ENCODE measurements around the gene POP5. TPM values are rescaled to one million over a fixed set of nuclear protein-coding genes. Genes with fewer than 3 reads are reported as not detected.
"Not testable (repeated sequence)": the region's sequence is repeated elsewhere in the genome, so short reads cannot be mapped to it uniquely, and the experiment has no call there.

Gene POP5
- total RNA-seq, 1 experiment from 2014 or later: 54.7 TPM

DNA sequence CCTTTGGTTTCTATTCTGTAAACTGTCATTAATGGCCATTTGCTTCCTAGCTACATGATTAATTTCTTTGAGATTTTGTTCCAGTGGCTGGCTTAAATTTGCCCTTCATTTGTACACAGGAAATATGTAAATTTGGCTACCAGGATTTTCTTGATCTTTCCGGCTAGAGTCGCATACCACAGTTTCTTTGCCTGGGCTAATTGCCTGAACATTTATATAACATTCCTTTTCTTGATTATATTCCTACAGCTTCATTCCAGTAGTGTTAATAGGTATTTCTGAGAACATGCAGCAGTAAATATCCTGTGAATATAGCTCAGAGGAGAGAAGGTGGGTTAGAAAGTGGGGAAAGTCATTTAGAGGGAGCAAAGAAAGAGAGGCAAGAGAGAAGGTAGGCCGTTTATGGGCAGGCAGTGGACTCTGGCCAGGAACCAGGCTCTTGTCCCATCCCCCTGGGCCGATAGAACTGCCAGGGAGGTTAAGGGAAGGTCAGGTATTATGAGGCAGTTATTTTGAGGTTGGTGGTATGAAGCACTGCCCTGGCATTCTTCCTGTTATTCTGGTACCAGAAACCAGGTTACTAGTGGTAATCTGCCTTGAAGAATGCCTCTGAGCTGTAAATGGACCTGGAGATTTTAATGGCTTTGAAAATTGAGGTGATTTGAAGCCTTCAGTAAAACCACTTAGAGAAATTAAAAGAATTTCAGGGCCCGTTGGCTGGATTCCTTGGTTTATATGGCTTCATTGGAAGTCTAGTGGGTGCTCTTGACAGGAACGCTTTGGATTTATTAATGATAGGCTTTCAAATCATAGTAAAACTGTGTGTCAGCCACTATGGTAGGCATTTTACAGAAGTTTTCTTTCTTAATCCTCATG lies 42.7 kb downstream of the POP5 start:
- peak; percentile 77 for DNase-seq (ENCODE audit: low spot score)

DNA sequence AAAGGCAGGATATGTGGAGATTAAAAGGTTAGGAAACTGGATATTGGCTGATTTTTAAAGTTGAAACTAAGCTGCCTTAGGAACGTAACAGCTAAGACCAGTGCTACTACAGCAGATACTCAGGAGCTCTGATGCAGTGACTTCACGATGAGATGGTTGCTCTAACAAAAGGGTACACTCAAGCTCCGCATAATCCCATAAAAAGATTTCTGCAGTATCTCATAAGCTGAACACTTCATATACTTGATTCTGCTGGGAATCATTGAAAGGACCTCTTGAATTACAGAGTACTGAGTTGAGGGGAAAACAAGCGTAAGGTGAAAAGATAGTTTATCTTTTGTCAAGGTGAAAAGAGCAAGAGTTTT lies 43.4 kb downstream of the POP5 start:
- no peak for DNase-seq (ENCODE audit: low spot score)

DNA sequence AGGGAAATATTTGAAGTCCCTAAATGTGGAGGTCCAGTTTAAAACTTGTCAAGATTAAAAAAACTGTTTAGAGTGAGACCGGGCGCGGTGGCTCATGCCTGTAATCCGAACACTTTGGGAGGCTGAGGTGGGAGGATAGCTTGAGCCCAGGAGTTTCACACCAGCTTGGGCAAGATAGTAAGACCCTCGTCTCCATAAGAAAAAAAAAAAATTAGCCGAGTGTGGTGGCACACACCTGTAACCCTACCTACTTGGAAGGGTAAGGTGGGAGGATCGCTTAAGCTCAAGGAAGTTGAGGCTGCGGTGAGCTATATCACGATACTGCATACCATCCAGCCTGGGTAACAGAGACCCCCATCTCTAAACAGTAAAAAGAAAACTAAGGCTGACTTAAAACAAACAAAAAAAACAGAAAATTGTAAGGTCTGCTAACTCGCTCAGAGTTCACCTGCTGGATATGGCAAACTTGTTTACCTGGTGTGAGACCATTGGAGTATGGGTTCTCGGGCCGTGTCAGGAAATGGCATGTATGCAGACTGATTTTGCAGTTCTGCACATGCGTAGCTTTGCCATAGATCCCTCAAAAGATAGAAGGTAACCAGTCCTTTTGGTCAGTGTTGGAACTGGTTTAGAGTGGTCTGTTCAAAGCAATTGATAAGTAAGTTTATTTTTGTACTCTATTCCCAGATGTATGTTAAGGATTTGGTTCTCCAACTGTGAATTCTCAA lies 45.0 kb downstream of the POP5 start:
- DNase-seq (ENCODE audit: low spot score): no peak

DNA sequence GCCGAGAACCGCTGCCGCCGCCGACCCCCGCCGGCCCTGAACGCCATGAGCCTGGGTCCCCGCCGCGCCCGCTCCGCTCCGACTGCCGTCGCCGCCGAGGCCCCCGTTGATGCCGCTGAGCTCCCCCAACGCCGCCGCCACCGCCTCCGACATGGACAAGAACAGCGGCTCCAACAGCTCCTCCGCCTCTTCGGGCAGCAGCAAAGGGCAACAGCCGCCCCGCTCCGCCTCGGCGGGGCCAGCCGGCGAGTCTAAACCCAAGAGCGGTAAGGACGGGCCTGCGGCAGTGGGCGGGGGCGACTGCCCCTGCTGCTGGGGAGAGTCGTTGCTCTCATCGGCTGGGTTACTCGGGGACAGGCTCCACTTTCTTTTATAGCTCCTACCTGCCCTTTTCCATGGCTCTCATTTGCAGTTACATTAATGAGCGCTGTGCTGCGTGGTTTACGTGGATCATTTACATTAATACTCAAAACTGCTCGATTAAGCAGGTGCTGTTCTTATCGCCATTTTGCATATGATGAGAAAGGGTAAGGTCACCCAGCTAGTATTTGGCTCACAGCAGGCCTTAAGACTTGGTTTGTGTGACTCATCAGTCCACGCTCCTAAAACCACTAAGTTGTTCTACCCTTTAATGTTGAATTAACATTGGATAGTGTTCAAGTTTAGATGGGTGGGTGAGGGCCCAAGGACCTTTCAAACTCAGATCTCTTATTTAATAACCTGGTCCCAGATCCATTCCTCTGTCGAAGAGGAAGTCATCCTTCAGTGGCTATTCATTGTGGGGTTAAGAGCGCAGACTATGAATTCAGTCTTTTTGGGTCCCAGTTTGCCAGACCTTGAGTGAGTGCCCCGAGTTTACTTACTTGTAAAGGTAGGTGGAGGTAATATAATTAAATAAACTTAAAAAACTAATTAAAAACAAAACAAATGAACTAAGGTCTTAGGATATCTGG lies 46.2 kb downstream of the POP5 start:
- DNase-seq (ENCODE audit: low spot score): peak; percentile 70

DNA sequence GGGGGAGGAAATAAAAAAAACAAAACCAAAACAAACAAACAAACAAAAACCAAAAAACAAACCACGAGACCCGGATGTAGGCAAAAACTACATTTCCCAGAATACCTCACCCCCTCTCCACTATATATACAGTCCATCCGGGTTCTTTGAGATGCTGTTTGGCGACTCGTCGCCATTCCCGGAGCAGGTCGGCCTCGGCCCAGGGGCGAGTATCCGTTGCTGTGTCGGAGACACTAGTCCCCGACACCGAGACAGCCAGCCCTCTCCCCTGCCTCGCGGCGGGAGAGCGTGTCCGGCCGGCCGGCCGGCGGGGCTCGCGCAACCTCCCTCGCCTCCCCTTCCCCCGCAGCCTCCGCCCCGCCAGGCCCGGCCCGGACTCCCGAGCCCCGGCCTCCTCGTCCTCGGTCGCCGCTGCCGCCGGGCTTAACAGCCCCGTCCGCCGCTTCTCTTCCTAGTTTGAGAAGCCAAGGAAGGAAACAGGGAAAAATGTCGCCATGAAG lies 46.9 kb downstream of the POP5 start, which contains the start of gene RNF10:
TSS of gene RNF10 (plus strand) at position 154 of the 500 bp plus-strand sequence. CDS start 456 bp downstream, outside the sequence.
- peak; percentile 74 for DNase-seq (ENCODE audit: low spot score)

DNA sequence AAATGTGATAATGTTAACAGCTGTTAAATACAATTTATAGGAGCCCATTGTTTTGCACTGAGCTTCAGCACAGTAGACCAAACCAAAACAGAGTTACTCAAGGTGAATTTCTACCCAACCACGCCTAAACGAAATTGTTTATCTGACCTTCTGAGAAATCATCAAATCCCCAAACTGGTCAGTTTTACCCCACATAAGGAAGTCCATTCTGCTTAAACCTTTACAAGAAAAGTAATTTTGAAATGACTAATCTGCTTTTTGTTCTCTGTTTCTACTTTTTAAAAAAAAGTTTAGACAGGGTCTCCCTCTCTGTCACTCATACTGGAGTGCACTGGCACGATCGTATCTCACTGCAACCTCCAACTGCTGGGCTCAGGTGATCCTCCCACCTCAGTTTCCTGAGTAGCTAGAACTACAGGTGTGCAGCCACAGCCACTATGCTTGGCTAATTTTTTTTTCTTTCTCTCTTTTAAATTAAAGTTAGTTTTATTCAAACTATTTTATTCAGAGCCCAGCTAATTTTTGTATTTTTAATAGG lies 48.4 kb downstream of the POP5 start:
- DNase-seq (ENCODE audit: low spot score): no peak

DNA sequence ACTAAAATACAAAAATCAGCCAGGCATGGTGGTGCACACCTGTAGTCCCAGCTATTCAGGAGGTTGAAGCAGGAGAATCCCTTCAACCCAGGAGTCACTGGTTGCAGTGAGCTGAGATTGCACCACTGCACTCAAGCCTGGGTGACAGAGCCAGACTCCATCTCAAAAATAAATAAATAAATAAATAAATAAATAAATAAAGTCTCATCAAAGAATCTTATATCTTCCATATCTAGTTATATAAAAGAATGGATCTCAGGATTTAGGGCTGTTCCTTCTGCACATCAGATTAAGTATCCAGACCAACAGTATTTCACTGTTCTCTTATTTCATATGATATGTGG lies 50.8 kb downstream of the POP5 start:
- DNase-seq (ENCODE audit: low spot score): not testable (repeated sequence)

DNA sequence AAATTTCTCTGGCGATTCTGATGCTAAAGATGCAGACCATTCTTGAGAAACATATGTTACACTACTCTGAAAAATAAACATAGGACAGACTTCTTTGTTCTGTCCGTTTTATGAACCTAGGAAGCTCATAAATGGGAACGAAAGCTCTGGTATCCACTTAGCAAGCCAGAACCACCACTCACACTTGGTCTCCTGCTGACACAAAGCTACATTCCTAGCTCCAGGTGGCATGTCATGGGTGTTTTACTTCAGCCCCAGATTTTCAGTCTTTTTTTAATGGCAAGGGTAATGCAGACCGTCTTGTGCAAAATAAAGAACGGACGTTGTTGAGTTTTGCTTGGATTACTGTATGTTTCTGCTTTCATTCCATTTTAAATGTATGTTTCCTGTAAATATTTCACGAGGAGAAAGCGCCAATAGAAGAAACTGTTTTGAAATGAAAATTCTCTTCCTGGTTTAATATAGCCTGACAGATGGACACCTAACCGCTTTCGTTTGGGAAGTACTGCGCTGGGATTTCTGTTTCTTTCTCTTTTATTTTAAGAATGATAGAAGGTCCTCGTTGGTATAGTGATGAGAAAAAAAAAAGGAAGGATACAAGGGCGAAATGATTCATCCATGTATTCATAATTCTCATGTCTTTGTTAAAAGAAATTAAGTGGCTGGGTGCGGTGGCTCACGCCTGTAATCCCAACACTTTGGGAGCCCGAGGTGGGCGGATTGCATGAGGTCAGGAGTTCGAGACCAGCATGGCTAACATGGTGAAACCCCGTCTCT lies 51.4 kb downstream of the POP5 start:
- peak; percentile 32 for DNase-seq (ENCODE audit: low spot score)

DNA sequence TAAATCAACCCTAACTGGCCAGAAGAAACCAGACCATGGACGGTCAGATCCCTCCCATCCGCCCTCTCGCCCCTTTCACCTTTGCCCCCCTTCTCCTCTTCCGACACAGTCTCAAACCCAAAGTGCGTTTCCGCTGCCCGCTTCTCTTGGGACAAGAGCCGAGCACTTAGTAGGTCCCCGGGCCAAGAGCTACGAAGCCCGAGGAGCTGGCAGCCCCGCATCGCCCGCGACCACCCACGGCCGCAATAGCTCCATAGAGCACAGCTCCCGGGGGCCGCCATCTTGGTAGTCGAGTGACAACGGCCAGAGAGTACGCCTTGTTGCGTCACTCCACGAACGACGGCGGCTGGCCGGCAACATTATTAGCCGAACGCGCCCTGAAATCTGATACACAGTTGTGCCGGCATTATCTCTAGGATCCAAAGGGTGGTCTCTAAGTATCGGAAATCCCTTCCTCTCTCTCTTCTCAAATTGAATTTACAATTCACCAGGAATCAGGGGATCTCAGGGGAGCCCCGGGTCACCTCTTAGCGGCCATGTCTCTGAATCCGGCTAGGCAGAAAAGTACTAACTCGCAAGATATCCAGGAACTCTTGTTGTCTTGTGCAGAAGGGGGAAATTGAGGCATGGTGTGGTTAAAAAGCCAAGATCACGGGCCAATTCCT lies 52.2 kb downstream of the POP5 start, which contains the start of gene COQ5:
TSS of gene COQ5 (minus strand) at position 298 of the 665 bp plus-strand sequence. CDS start at position 281, 17 bp downstream.
- DNase-seq (ENCODE audit: low spot score): peak; percentile 76

Other genes starting within 250 kb of the POP5 start
- gene MSI1, start 212.2 kb downstream of the POP5 start, total RNA-seq (2014; rRNA removed; shearing (Covaris generic)): 0.57 and 1.6 TPM in 2 replicates
- gene COX6A1, start 143.3 kb downstream of the POP5 start, total RNA-seq (2014; rRNA removed; shearing (Covaris generic)): 636 and 726 TPM in 2 replicates
- 67.3 and 73.1 TPM in 2 replicates for gene TRIAP1, start 135.0 kb downstream of the POP5 start, total RNA-seq (2014; rRNA removed; shearing (Covaris generic))
- gene GATC, start 135.0 kb downstream of the POP5 start, total RNA-seq (2014; rRNA removed; shearing (Covaris generic)): 19.8 and 22.3 TPM in 2 replicates
- 189 and 207 TPM in 2 replicates for gene SRSF9, start 111.7 kb downstream of the POP5 start, total RNA-seq (2014; rRNA removed; shearing (Covaris generic))
- gene DYNLL1, start 85.3 kb downstream of the POP5 start, total RNA-seq (2014; rRNA removed; shearing (Covaris generic)): 570 and 573 TPM in 2 replicates
- gene COQ5, start 52.2 kb downstream of the POP5 start, total RNA-seq (2014; rRNA removed; shearing (Covaris generic)): 30.2 and 39.2 TPM in 2 replicates
- gene RNF10, start 47.0 kb downstream of the POP5 start, total RNA-seq (2014; rRNA removed; shearing (Covaris generic)): 46.2 and 85.2 TPM in 2 replicates
- 0.83 TPM in 1 of 2 replicates, not detected in the other for gene CABP1, start 59.2 kb upstream of the POP5 start, total RNA-seq (2014; rRNA removed; shearing (Covaris generic))
- gene MLEC, start 105.7 kb upstream of the POP5 start, total RNA-seq (2014; rRNA removed; shearing (Covaris generic)): 105 and 120 TPM in 2 replicates
- gene UNC119B, start 129.1 kb upstream of the POP5 start, total RNA-seq (2014; rRNA removed; shearing (Covaris generic)): 15.5 and 18.1 TPM in 2 replicates
- gene ACADS, start 144.4 kb upstream of the POP5 start, total RNA-seq (2014; rRNA removed; shearing (Covaris generic)): 1.8 TPM in 1 of 2 replicates, not detected in the other